OCI-LY7 (cell line): ENCODE measurements around the gene RTL1. TPM values are rescaled to one million over a fixed set of nuclear protein-coding genes. Genes with fewer than 3 reads are reported as not detected.

Experiments
- BruUV-seq: library from RNA; stranded (reverse); fragments of 400-500 nt; replicated peaks from 2 replicates; lab custom pipeline; 2021; lab: Mats Ljungman, UMichigan
- CTCF ChIA-PET: fragments of 300-600 bp; sonication (Branson Sonifier 250); formaldehyde crosslinking; loops from one replicate; lab custom pipeline; 2022; ENCODE audit warnings: antibody characterized with exemption; ENCODE audit not compliant: unreplicated experiment; lab: Charles Lee
- POLR2A ChIA-PET: fragments of 300-600 bp; sonication (Branson Sonifier 250); formaldehyde crosslinking; loops from one replicate; lab custom pipeline; 2022; ENCODE audit warnings: antibody characterized with exemption; lab: Charles Lee
- DNase-seq: peaks from one replicate; pipeline ENCODE4 v3.0.0-alpha.2; 2015; ENCODE audit warnings: low spot score
- H2AFZ ChIP-seq: fragments of 200-600 bp; sonication (generic), shearing (Covaris generic); 2 replicates; pipeline ENCODE4 v1.6.1; 2014; ENCODE audit warnings: mild to moderate bottlenecking, antibody characterized with exemption, low read length, moderate library complexity
- H3K27ac ChIP-seq: fragments of 200-600 bp; sonication (generic); 2 replicates; pipeline ENCODE4 v1.5.1; 2014; ENCODE audit warnings: mixed run types, low read depth, mild to moderate bottlenecking, moderate library complexity, low read length, inconsistent platforms; ENCODE audit not compliant: poor library complexity, severe bottlenecking
- H3K36me3 ChIP-seq: fragments of 200-600 bp; sonication (generic); 2 replicates; pipeline ENCODE4 v1.6.1; 2014; ENCODE audit warnings: mild to moderate bottlenecking, antibody characterized with exemption, low read length, moderate library complexity, mixed read lengths; ENCODE audit not compliant: insufficient read depth
- H3K4me1 ChIP-seq: fragments of 200-600 bp; sonication (generic); 2 replicates; pipeline ENCODE4 v1.5.1; 2014; ENCODE audit warnings: mild to moderate bottlenecking, low read length; ENCODE audit not compliant: insufficient read depth, poor library complexity, severe bottlenecking
- H3K4me2 ChIP-seq: fragments of 200-600 bp; sonication (generic); 2 replicates; pipeline ENCODE4 v1.6.1; 2014; ENCODE audit warnings: mild to moderate bottlenecking, low read length
- H3K4me3 ChIP-seq: fragments of 200-600 bp; sonication (generic); 2 replicates; pipeline ENCODE4 v1.5.1; 2014; ENCODE audit warnings: mild to moderate bottlenecking, low read depth, low read length; ENCODE audit not compliant: poor library complexity, severe bottlenecking
- H3K79me2 ChIP-seq: fragments of 200-600 bp; sonication (generic); 2 replicates; pipeline ENCODE4 v1.6.1; 2016; ENCODE audit warnings: low read depth, mild to moderate bottlenecking, low read length, moderate library complexity, mixed read lengths; ENCODE audit not compliant: insufficient read depth
- H3K9me2 ChIP-seq: fragments of 200-600 bp; sonication (generic); 2 replicates; pipeline ENCODE4 v1.6.1; 2016; ENCODE audit warnings: mild to moderate bottlenecking, low read length, mixed read lengths; ENCODE audit not compliant: insufficient read depth
- H3K9me3 ChIP-seq: fragments of 200-600 bp; sonication (generic); 2 replicates; pipeline ENCODE4 v1.6.1; 2014; ENCODE audit warnings: mild to moderate bottlenecking, mixed run types, low read length, mixed read lengths
- H4K20me1 ChIP-seq: fragments of 200-600 bp; sonication (generic); 2 replicates; pipeline ENCODE4 v1.6.1; 2014; ENCODE audit warnings: mild to moderate bottlenecking, antibody characterized with exemption, low read length, moderate library complexity, mixed read lengths; ENCODE audit not compliant: insufficient read depth
- EZH2phosphoT487 ChIP-seq: fragments of 200-600 bp; sonication (generic); IDR thresholded peaks from 2 replicates; pipeline ENCODE4 v1.6.1; 2018; ENCODE audit warnings: low read depth, borderline replicate concordance, mild to moderate bottlenecking, mixed run types, antibody characterized with exemption, low read length, moderate library complexity, mixed read lengths
- intact Hi-C: fragments of 100-400 bp; cut with micrococcal nuclease; formaldehyde crosslinking; loops from one replicate; pipeline ENCODE4 v1.10.0; 2022; ENCODE audit not compliant: unreplicated experiment
- total RNA-seq, 2 experiments: library from RNA; depleted of rRNA in 1 of 2; stranded (reverse); fragments of >200 nt in 1 of 2; shearing (Covaris generic) in 1 of 2; gene quantifications; 2 replicates each; pipeline ENCODE4 v1.2.3, GENCODE V29; 2014 to 2022
- TF ChIP-seq, protein P1 (sequence below): fragments of 200-600 bp; sonication (generic); conservative IDR thresholded peaks from 2 replicates; pipeline ENCODE4 v1.5.1; 2014; ENCODE audit warnings: mild to moderate bottlenecking, antibody characterized with exemption, low read length, moderate library complexity, mixed read lengths

The RTL1 gene
- total RNA-seq, 2 experiments from 2014 or later = not detected

DNA sequence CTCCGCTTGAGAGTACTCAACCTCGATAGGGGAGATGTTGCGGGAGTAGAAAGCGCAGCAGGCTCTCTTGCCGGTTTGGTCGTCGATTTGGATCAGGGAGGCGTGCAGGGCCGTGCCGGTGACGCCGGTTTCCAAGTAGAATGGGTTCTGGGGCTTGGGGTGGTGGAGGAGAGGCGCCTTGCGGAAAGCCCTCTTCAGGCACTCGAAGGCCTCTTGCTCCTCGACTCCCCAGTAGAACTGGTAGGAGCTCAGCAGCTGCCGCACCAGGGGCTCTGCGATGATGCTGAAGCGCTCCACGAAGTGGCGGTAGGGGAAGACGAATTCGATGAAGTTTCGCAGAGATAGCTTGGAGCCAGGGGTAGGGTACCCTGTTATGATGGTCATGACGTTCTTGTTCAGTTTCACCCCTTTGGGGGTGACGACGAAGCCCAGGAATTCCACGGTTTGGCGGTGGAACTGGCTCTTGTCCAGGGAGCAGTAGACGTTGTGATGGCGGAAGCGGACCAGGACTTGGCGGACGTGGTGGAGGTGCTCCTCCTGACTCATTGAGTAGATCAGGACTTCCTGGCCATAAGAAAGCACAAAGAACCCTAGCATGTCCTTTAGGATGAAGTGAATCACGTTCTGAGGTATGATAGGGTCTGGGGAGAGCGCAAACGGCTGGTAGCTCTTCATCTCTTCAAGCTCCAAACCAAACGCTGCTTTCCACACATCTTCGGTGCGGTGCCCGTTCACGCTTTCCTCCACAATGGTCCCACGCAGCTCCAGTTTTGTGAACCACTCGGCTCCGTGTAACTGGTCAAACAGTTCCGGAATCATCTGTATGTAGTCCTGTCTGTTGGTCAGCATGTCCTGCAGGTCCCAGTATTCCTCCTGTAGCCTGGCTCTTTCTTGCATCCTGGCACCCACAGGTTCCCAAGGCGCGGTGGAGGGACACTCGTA, 21.2 kb downstream of the RTL1 start:
- TF ChIP-seq, protein P1, sequence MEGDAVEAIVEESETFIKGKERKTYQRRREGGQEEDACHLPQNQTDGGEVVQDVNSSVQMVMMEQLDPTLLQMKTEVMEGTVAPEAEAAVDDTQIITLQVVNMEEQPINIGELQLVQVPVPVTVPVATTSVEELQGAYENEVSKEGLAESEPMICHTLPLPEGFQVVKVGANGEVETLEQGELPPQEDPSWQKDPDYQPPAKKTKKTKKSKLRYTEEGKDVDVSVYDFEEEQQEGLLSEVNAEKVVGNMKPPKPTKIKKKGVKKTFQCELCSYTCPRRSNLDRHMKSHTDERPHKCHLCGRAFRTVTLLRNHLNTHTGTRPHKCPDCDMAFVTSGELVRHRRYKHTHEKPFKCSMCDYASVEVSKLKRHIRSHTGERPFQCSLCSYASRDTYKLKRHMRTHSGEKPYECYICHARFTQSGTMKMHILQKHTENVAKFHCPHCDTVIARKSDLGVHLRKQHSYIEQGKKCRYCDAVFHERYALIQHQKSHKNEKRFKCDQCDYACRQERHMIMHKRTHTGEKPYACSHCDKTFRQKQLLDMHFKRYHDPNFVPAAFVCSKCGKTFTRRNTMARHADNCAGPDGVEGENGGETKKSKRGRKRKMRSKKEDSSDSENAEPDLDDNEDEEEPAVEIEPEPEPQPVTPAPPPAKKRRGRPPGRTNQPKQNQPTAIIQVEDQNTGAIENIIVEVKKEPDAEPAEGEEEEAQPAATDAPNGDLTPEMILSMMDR = no peak
- TF ChIP-seq EZH2phosphoT487 = no peak
- no peaks in the 10 kb centered on the region for H3K4me1 ChIP-seq
- BruUV-seq = no TSS peak
- intact Hi-C loops = no loop called here
- CTCF ChIA-PET = interaction anchor here (0.6 kb wide), 2 partner anchors 337 to 1759 kb away, joined by 3 read pairs; no protein-coding TSS in a partner anchor
- H3K79me2 ChIP-seq = no peaks in the 10 kb centered on the region
- H3K9me2 ChIP-seq = no peaks in the 10 kb centered on the region
- no peak overlapping the region for H2AFZ ChIP-seq
- H3K36me3 ChIP-seq = no peaks in the 10 kb centered on the region
- H3K27ac ChIP-seq = no peak overlapping the region
- H4K20me1 ChIP-seq = no peaks in the 10 kb centered on the region
- H3K4me2 ChIP-seq = no peak overlapping the region
- POLR2A ChIA-PET = no interaction called here
- no peak overlapping the region for H3K4me3 ChIP-seq
- no peaks in the 10 kb centered on the region for H3K9me3 ChIP-seq
- DNase-seq = no peak

DNA sequence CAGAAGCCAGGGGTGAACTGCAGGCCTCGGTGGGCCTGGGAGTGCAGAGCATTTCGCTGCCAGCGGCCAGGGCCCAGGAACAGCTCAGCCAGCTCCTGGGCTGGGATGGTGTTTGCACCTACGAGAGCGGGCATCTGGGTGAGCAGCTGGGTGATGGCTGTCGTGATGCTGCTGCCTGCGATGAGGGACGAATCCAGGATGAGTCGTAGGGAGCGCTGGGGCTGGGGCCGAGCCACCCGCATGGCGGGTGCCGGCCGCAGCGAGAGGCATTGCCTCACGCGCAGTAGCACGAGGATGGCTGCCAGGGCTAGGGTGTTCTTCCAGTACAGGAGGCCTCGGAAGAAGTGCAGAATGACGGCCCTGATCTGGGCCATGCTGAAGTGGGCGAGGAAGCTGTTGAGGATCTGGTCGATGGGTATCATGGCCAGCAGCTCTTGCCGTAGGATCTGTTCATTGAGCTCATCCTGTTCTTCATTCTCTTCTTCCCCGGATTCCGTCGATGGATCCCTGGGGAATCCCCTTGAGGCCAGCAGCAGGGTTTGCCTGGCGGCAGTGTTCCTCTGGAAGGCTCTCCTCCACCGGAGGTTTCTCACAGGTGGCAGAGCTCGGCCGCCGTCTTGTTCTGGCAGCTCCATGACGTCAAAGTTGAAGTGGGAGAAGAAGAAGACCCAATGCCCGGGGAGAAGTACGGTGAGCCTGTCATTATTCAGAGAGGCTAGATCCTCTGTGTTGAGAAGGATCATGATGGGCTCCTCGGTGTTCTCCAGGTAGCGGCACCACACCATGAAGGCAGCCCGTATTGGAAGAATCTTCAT, 22.1 kb downstream of the RTL1 start:
- Histone ChIP-seq H2AFZ (no peak overlapping the region), H4K20me1 (no peaks in the 10 kb centered on the region), H3K9me2 (no peaks in the 10 kb centered on the region), H3K79me2 (no peaks in the 10 kb centered on the region), H3K36me3 (no peaks in the 10 kb centered on the region), H3K4me1 (no peaks in the 10 kb centered on the region), H3K27ac (no peak overlapping the region), H3K9me3 (no peaks in the 10 kb centered on the region), H3K4me3 (no peak overlapping the region), H3K4me2 (no peak overlapping the region)
- CTCF ChIA-PET = interaction anchor here (0.6 kb wide), 1 partner anchor 1760 kb away, joined by 3 read pairs; no protein-coding TSS in a partner anchor
- TF ChIP-seq EZH2phosphoT487 = no peak
- TF ChIP-seq, protein P1 = no peak
- no peak for DNase-seq
- intact Hi-C loops = no loop called here
- POLR2A ChIA-PET = no interaction called here
- BruUV-seq = no TSS peak
